NT2/D1 (cell line): ENCODE data around the gene RABEP1.

Experiments
- SUZ12 ChIP-seq: IDR thresholded peaks from 2 replicates; pipeline ENCODE4 v1.6.1; 2011; ENCODE audit not compliant: insufficient read length, insufficient read depth; ENCODE audit errors: extremely low read depth
- ZNF274 ChIP-seq: IDR thresholded peaks from 2 replicates; pipeline ENCODE4 v1.6.1; 2011; ENCODE audit warnings: mild to moderate bottlenecking, low read depth, low read length

- TF ChIP-seq ZNF274 (no peak), SUZ12 (no peak)
Measured at GRCh38 chr17:5416901-5417300, 134.8 kb downstream of the RABEP1 start.
